H9 (cell line): ENCODE results near the gene MOCS2. TPM values are rescaled to one million over a fixed set of nuclear protein-coding genes. Genes with fewer than 3 reads are reported as not detected.

Experiments
- DNase-seq: peaks from one replicate; pipeline ENCODE4 v3.0.0-alpha.2; 2017
- H2AFZ ChIP-seq: one replicate; pipeline ENCODE4 v1.6.1; 2013; ENCODE audit warnings: mild to moderate bottlenecking, low read length, control low read depth, moderate library complexity
- H2AK5ac ChIP-seq: 2 replicates; pipeline ENCODE4 v1.6.1; 2013; ENCODE audit warnings: low read length, control low read depth, mixed read lengths; ENCODE audit not compliant: insufficient read length
- H2BK120ac ChIP-seq: one replicate; pipeline ENCODE4 v1.6.1; 2013; ENCODE audit warnings: low read depth, mild to moderate bottlenecking, low read length, control low read depth, inconsistent platforms; ENCODE audit not compliant: poor library complexity, severe bottlenecking
- H2BK12ac ChIP-seq: 2 replicates; pipeline ENCODE4 v1.6.1; 2013; ENCODE audit warnings: low read length, control low read depth, mixed read lengths, low read depth; ENCODE audit not compliant: insufficient read length
- H2BK15ac ChIP-seq: 2 replicates; pipeline ENCODE4 v1.6.1; 2013; ENCODE audit warnings: low read depth, low read length, control low read depth
- H2BK20ac ChIP-seq: one replicate; pipeline ENCODE4 v1.6.1; 2013; ENCODE audit warnings: low read depth, mild to moderate bottlenecking, low read length, control low read depth, inconsistent platforms; ENCODE audit not compliant: poor library complexity, severe bottlenecking
- H2BK5ac ChIP-seq: 2 replicates; pipeline ENCODE4 v1.6.1; 2013; ENCODE audit warnings: low read length, control low read depth, mixed read lengths; ENCODE audit not compliant: insufficient read length
- H3K14ac ChIP-seq: 2 replicates; pipeline ENCODE4 v1.6.1; 2013; ENCODE audit warnings: low read length, control low read depth; ENCODE audit not compliant: insufficient read depth
- H3K18ac ChIP-seq: 2 replicates; pipeline ENCODE4 v1.6.1; 2013; ENCODE audit warnings: low read depth, mild to moderate bottlenecking, mixed read lengths, low read length, control low read depth; ENCODE audit not compliant: insufficient read length
- H3K23ac ChIP-seq: 2 replicates; pipeline ENCODE4 v1.6.1; 2013; ENCODE audit warnings: low read length, control low read depth, mixed read lengths, low read depth; ENCODE audit not compliant: insufficient read length
- H3K23me2 ChIP-seq: 2 replicates; pipeline ENCODE4 v1.6.1; 2013; ENCODE audit warnings: low read depth, mild to moderate bottlenecking, mixed read lengths, low read length, control low read depth; ENCODE audit not compliant: insufficient read length, poor library complexity, severe bottlenecking
- H3K27ac ChIP-seq: 2 replicates; pipeline ENCODE4 v1.5.1; 2013; ENCODE audit warnings: low read length, control low read depth, mixed read lengths, low read depth; ENCODE audit not compliant: insufficient read length
- H3K27me3 ChIP-seq: 2 replicates; pipeline ENCODE4 v1.6.1; 2013; ENCODE audit warnings: low read length, control low read depth, inconsistent platforms; ENCODE audit not compliant: insufficient read depth
- H3K4ac ChIP-seq: 2 replicates; pipeline ENCODE4 v1.6.1; 2013; ENCODE audit warnings: low read depth, mild to moderate bottlenecking, control low read depth, inconsistent platforms, low read length, moderate library complexity
- H3K4me1 ChIP-seq: 2 replicates; pipeline ENCODE4 v1.6.1; 2013; ENCODE audit warnings: low read length, control low read depth, inconsistent platforms; ENCODE audit not compliant: insufficient read depth
- H3K4me2 ChIP-seq: 2 replicates; pipeline ENCODE4 v1.6.1; 2013; ENCODE audit warnings: low read length, control low read depth, mixed read lengths; ENCODE audit not compliant: insufficient read length, insufficient read depth
- H3K56ac ChIP-seq: 2 replicates; pipeline ENCODE4 v1.6.1; 2013; ENCODE audit warnings: low read depth, mild to moderate bottlenecking, mixed read lengths, low read length, control low read depth; ENCODE audit not compliant: insufficient read length
- H3K79me1 ChIP-seq: 2 replicates; pipeline ENCODE4 v1.6.1; 2013; ENCODE audit warnings: low read depth, mild to moderate bottlenecking, moderate library complexity, low read length, control low read depth, inconsistent platforms; ENCODE audit not compliant: insufficient read depth, poor library complexity, severe bottlenecking
- H3K79me2 ChIP-seq: 2 replicates; pipeline ENCODE4 v1.6.1; 2013; ENCODE audit warnings: low read length, control low read depth, inconsistent platforms; ENCODE audit not compliant: insufficient read depth
- H3K9ac ChIP-seq: 2 replicates; pipeline ENCODE4 v1.6.1; 2013; ENCODE audit warnings: low read length, control low read depth, mixed read lengths; ENCODE audit not compliant: insufficient read length; ENCODE audit errors: extremely low read depth
- H3K9me3 ChIP-seq: one replicate; pipeline ENCODE4 v1.6.1; 2013; ENCODE audit warnings: low read depth, low read length, inconsistent platforms; ENCODE audit not compliant: control insufficient read depth
- H3T11ph ChIP-seq: one replicate; pipeline ENCODE4 v1.6.1; 2013; ENCODE audit warnings: mild to moderate bottlenecking, low read length, control low read depth, inconsistent platforms
- H4K20me1 ChIP-seq: one replicate; pipeline ENCODE4 v1.6.1; 2013; ENCODE audit not compliant: control insufficient read depth, insufficient read length, insufficient read depth
- H4K5ac ChIP-seq: 2 replicates; pipeline ENCODE4 v1.6.1; 2013; ENCODE audit warnings: low read depth, mild to moderate bottlenecking, mixed read lengths, low read length, control low read depth; ENCODE audit not compliant: insufficient read length
- H4K8ac ChIP-seq: replicated peaks from 2 replicates; pipeline ENCODE4 v1.6.1; 2013; ENCODE audit warnings: low read length, control low read depth, mixed read lengths, low read depth; ENCODE audit not compliant: insufficient read length
- H4K91ac ChIP-seq: 2 replicates; pipeline ENCODE4 v1.6.1; 2013; ENCODE audit warnings: low read depth, mild to moderate bottlenecking, moderate library complexity, mixed read lengths, low read length, control low read depth; ENCODE audit not compliant: insufficient read length
- H3K27ac Mint-ChIP-seq, 3 experiments: 2 replicates in 2 of 3; 3 replicates in 1 of 3; pipeline ENCODE4 v1.8.0; 2020 to 2021; ENCODE audit warnings: mixed read lengths in 3 of 3, mild to moderate bottlenecking in 1 of 3, moderate library complexity in 1 of 3
- H3K27me3 Mint-ChIP-seq: 2 replicates; pipeline ENCODE4 v1.8.0; 2021; ENCODE audit warnings: low read depth, mild to moderate bottlenecking, moderate library complexity, mixed read lengths
- H3K36me3 Mint-ChIP-seq, 3 experiments: 2 replicates in 2 of 3; 3 replicates in 1 of 3; pipeline ENCODE4 v1.8.0; 2020 to 2021; ENCODE audit warnings: low read depth in 3 of 3, mixed read lengths in 3 of 3; ENCODE audit not compliant: insufficient read depth in 1 of 3
- H3K4me1 Mint-ChIP-seq, 2 experiments: 2 replicates each; pipeline ENCODE4 v1.8.0; 2020; ENCODE audit warnings: mixed read lengths in 2 of 2
- H3K4me3 Mint-ChIP-seq, 2 experiments: 2 replicates in 1 of 2; 3 replicates in 1 of 2; pipeline ENCODE4 v1.8.0; 2020 to 2021; ENCODE audit warnings: mild to moderate bottlenecking in 2 of 2, mixed read lengths in 2 of 2, moderate library complexity in 1 of 2
- H3K9me3 Mint-ChIP-seq, 2 experiments: 2 replicates in 1 of 2; 3 replicates in 1 of 2; pipeline ENCODE4 v1.8.0; 2020; ENCODE audit warnings: mild to moderate bottlenecking in 2 of 2, mixed read lengths in 2 of 2, moderate library complexity in 1 of 2
- CTCF ChIP-seq: fragments of 200-600 bp; sonication (generic); conservative IDR thresholded peaks from 3 replicates; pipeline ENCODE4 v1.8.0; 2021; ENCODE audit warnings: antibody characterized with exemption, mild to moderate bottlenecking
- WGBS: extraction: QIAGEN DNeasy Blood & Tissue Kit; methylation state at CpG from one replicate; pipeline ENCODE4 v1.1.7; 2013; ENCODE audit warnings: missing lambda C conversion rate, low lambda C conversion rate, mixed read lengths; ENCODE audit not compliant: insufficient read length; ENCODE audit errors: extremely low coverage; 5-methylcytosine and 5-hydroxymethylcytosine counted together
- total RNA-seq: library from RNA; stranded (reverse); gene quantifications from 2 replicates; pipeline ENCODE4 v1.2.1, GENCODE V29; 2021

The MOCS2 gene
- total RNA-seq, 1 experiment from 2014 or later: 24.8 TPM

DNA sequence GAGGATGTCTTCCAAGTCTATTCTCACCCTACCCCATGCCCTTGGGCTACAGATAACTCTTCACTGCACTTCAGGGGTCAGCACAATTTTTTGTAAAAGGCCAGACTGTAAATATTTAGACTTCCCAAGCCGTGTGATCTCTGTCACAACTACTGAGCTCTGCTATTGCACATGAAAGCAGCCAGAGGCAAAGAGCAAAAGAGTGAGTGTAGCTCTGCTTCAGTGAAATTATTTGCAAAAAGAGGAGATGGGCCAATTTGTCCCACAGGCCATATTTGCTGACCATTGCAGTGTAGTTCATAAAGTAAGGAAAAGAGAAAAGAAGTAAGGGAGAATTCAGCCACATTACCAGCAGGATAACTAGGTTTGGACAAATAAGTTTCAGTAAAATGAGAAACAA is 7.0 kb upstream of the MOCS2 start:
- H4K91ac ChIP-seq: no peak overlapping the region
- no CpG with 5 or more reads among the region's 1 CpG for WGBS
- H3K36me3 Mint-ChIP-seq: no peaks in the 10 kb centered on the region

More for the DNA sequence above, 7.0 kb upstream of the MOCS2 start:
- no peak for DNase-seq
- H3K23ac ChIP-seq: no peak overlapping the region
- Mint-ChIP-seq H3K4me3 (no peak overlapping the region), H3K27me3 (no peaks in the 10 kb centered on the region), H3K9me3 (no peaks in the 10 kb centered on the region; a peak in 1 of 5 replicates), H3K4me1 (peaks cover 0 to 7% of the 10 kb centered on the region in 2 experiments; a peak in 2 of 4 replicates), H3K27ac (no peak overlapping the region; a peak in 1 of 7 replicates)
- H2BK5ac ChIP-seq: no peak overlapping the region
- no peak overlapping the region for H2BK12ac ChIP-seq
- H2AFZ ChIP-seq: no peak overlapping the region
- no peak overlapping the region for H3K18ac ChIP-seq
- H3T11ph ChIP-seq: no peak overlapping the region
- no peaks in the 10 kb centered on the region for H3K23me2 ChIP-seq
- no peaks in the 10 kb centered on the region for H3K27me3 ChIP-seq
- no peak overlapping the region for H3K4me2 ChIP-seq
- no peak overlapping the region for H3K27ac ChIP-seq
- H3K79me2 ChIP-seq: no peaks in the 10 kb centered on the region; the same call in 1 of the 2 replicates
- H2BK15ac ChIP-seq: no peak overlapping the region
- no peak for TF ChIP-seq CTCF
- no peak overlapping the region for H3K4ac ChIP-seq
- H2AK5ac ChIP-seq: no peak overlapping the region
- no peak overlapping the region for H2BK20ac ChIP-seq
- no peaks in the 10 kb centered on the region for H4K20me1 ChIP-seq
- H3K79me1 ChIP-seq: no peaks in the 10 kb centered on the region
- H3K9ac ChIP-seq: no peak overlapping the region
- H4K5ac ChIP-seq: no peak overlapping the region
- no peak overlapping the region for H4K8ac ChIP-seq
- H3K14ac ChIP-seq: no peak overlapping the region
- H3K4me1 ChIP-seq: no peaks in the 10 kb centered on the region
- H3K56ac ChIP-seq: no peak overlapping the region
- H3K9me3 ChIP-seq: no peaks in the 10 kb centered on the region
- H2BK120ac ChIP-seq: no peak overlapping the region
